HepG2 (cell line): ENCODE data around the gene COX4I2. TPM values are rescaled to one million over a fixed set of nuclear protein-coding genes. Genes with fewer than 3 reads are reported as not detected.
A peak's percentile ranks its signal among the peaks of the same experiment; 100 is the strongest.

Experiments used
- AKAP8 ChIP-seq: sonication (generic); formaldehyde crosslinking; IDR thresholded peaks from 2 replicates; pipeline ENCODE4 v1.5.1; 2020; ENCODE audit warnings: mild to moderate bottlenecking, missing genetic modification reagents
- ARNT ChIP-seq: fragments of 450-650 bp; IDR thresholded peaks from 2 replicates; pipeline ENCODE4 v1.6.1; 2017
- ATF7 ChIP-seq, 2 experiments: fragments of 450-650 bp in 1 of 2; sonication (generic) in 1 of 2; formaldehyde crosslinking in 1 of 2; IDR thresholded peaks; 2 replicates each; pipeline versions ENCODE4 v1.4.0 to v1.6.1; 2016 to 2020; ENCODE audit warnings: antibody characterized with exemption in 1 of 2, mild to moderate bottlenecking in 1 of 2, missing genetic modification reagents in 1 of 2
- BHLHE40 ChIP-seq: IDR thresholded peaks from 2 replicates; pipeline ENCODE4 v1.6.1; 2011; ENCODE audit warnings: low read length, improper control_type of control experiment
- CHCHD3 ChIP-seq: sonication (generic); formaldehyde crosslinking; IDR thresholded peaks from 2 replicates; pipeline ENCODE4 v1.8.0; 2022; ENCODE audit warnings: mild to moderate bottlenecking, missing genetic modification reagents, moderate library complexity
- CHD2 ChIP-seq: IDR thresholded peaks from 2 replicates; pipeline ENCODE4 v1.6.1; 2011; ENCODE audit warnings: low read depth, low read length, improper control_type of control experiment
- DNMT3B ChIP-seq: conservative IDR thresholded peaks from 2 replicates; pipeline ENCODE4 v1.6.1; 2016; ENCODE audit warnings: missing biosample characterization, control low read depth
- ESRRA ChIP-seq: sonication (generic); formaldehyde crosslinking; IDR thresholded peaks from 2 replicates; pipeline ENCODE4 v1.5.1; 2020; ENCODE audit warnings: mild to moderate bottlenecking, low read depth, missing genetic modification reagents
- FOXO1 ChIP-seq: sonication (generic); formaldehyde crosslinking; IDR thresholded peaks from 2 replicates; pipeline ENCODE4 v1.4.0; 2020; ENCODE audit warnings: missing genetic modification reagents
- GTF3A ChIP-seq: sonication (generic); formaldehyde crosslinking; conservative IDR thresholded peaks from 2 replicates; pipeline ENCODE4 v1.4.0; 2020; ENCODE audit warnings: mild to moderate bottlenecking, missing genetic modification reagents
- HES4 ChIP-seq: sonication (generic); formaldehyde crosslinking; IDR thresholded peaks from 2 replicates; pipeline ENCODE4 v1.9.0; 2021; ENCODE audit warnings: mild to moderate bottlenecking, missing genetic modification reagents, borderline replicate concordance
- ISL2 ChIP-seq: sonication (generic); formaldehyde crosslinking; IDR thresholded peaks from 2 replicates; pipeline ENCODE4 v1.5.0; 2020; ENCODE audit warnings: missing genetic modification reagents
- MYC ChIP-seq: sonication (generic); formaldehyde crosslinking; IDR thresholded peaks from 2 replicates; pipeline ENCODE4 v1.9.0; 2021; ENCODE audit warnings: missing genetic modification reagents, borderline replicate concordance
- POLR2AphosphoS5 ChIP-seq: IDR thresholded peaks from 2 replicates; pipeline ENCODE4 v1.6.1; 2012; ENCODE audit warnings: low read depth, low read length
- RFXAP ChIP-seq: sonication (generic); formaldehyde crosslinking; IDR thresholded peaks from 2 replicates; pipeline ENCODE4 v1.4.0; 2020; ENCODE audit warnings: missing genetic modification reagents, borderline replicate concordance
- RXRB ChIP-seq: IDR thresholded peaks from 2 replicates; pipeline ENCODE4 v1.6.1; 2016; ENCODE audit warnings: borderline replicate concordance, missing genetic modification reagents, missing compliant biosample characterization
- SMAD1 ChIP-seq: sonication (generic); formaldehyde crosslinking; IDR thresholded peaks from 2 replicates; pipeline ENCODE4 v1.4.0; 2020; ENCODE audit warnings: missing genetic modification reagents, low read depth, mild to moderate bottlenecking, borderline replicate concordance
- SPEN ChIP-seq: sonication (generic); formaldehyde crosslinking; IDR thresholded peaks from 2 replicates; pipeline ENCODE4 v1.5.1; 2020; ENCODE audit warnings: low read depth, mild to moderate bottlenecking, missing genetic modification reagents
- TEAD3 ChIP-seq: optimal IDR thresholded peaks from 2 replicates; pipeline ENCODE3; 2016; ENCODE audit warnings: borderline replicate concordance
- ZNF773 ChIP-seq: sonication (generic); formaldehyde crosslinking; IDR thresholded peaks from 2 replicates; pipeline ENCODE4 v1.4.0; 2020; ENCODE audit warnings: missing genetic modification reagents, borderline replicate concordance
- ZNF790 ChIP-seq: sonication (generic); formaldehyde crosslinking; IDR thresholded peaks from 2 replicates; pipeline ENCODE4 v1.8.0; 2022; ENCODE audit warnings: missing genetic modification reagents, mild to moderate bottlenecking, borderline replicate concordance
- polyA plus RNA-seq, 8 experiments: library from polyadenylated mRNA; depleted of rRNA in 3 of 8; stranded (reverse) in 7 of 8; unstranded in 1 of 8; fragments of >200 nt; fragmentation: Illumina TruSeq in 4 of 8; extraction: Trizol in 4 of 8; gene quantifications; 2 replicates each; pipeline versions ENCODE4 v1.2.1 to v1.2.3, GENCODE V29; 2011 to 2016; ENCODE audit warnings: low read depth in 4 of 8, missing spikeins in 1 of 8, mixed read lengths in 1 of 8; ENCODE audit not compliant: insufficient read depth in 1 of 8
- total RNA-seq, 5 experiments: library from RNA; depleted of rRNA; stranded (reverse); fragments of >200 nt; fragmentation: Illumina TruSeq; extraction: Trizol; gene quantifications; 2 replicates each; pipeline ENCODE4 v1.2.3, GENCODE V29; 2016; ENCODE audit warnings: low read depth in 1 of 5
- TF ChIP-seq, protein P1 (sequence below): IDR thresholded peaks from 2 replicates; pipeline ENCODE4 v1.6.1; 2016; ENCODE audit warnings: missing genetic modification reagents, missing compliant biosample characterization
- TF ChIP-seq, protein P2 (sequence below): sonication (generic); formaldehyde crosslinking; IDR thresholded peaks from 2 replicates; pipeline ENCODE4 v1.8.0; 2022; ENCODE audit warnings: mild to moderate bottlenecking, missing genetic modification reagents
- TF ChIP-seq, protein P3 (sequence below): sonication (generic); formaldehyde crosslinking; IDR thresholded peaks from 2 replicates; pipeline ENCODE4 v1.8.1; 2023; ENCODE audit warnings: missing genetic modification reagents, mild to moderate bottlenecking, borderline replicate concordance
- TF ChIP-seq, protein P4 (sequence below): sonication (generic); formaldehyde crosslinking; conservative IDR thresholded peaks from 2 replicates; pipeline ENCODE4 v1.8.1; 2023; ENCODE audit warnings: missing genetic modification reagents
- TF ChIP-seq, protein P5 (sequence below): sonication (generic); formaldehyde crosslinking; IDR thresholded peaks from 2 replicates; pipeline ENCODE4 v1.4.0; 2020; ENCODE audit warnings: mild to moderate bottlenecking, low read depth, missing genetic modification reagents

The COX4I2 gene
- total and polyA plus RNA-seq, 2 of the 13 experiments (the other 11 are each of a cell fraction or from before 2014, with no cell fraction given): 1.1 TPM; not detected in 1

DNA sequence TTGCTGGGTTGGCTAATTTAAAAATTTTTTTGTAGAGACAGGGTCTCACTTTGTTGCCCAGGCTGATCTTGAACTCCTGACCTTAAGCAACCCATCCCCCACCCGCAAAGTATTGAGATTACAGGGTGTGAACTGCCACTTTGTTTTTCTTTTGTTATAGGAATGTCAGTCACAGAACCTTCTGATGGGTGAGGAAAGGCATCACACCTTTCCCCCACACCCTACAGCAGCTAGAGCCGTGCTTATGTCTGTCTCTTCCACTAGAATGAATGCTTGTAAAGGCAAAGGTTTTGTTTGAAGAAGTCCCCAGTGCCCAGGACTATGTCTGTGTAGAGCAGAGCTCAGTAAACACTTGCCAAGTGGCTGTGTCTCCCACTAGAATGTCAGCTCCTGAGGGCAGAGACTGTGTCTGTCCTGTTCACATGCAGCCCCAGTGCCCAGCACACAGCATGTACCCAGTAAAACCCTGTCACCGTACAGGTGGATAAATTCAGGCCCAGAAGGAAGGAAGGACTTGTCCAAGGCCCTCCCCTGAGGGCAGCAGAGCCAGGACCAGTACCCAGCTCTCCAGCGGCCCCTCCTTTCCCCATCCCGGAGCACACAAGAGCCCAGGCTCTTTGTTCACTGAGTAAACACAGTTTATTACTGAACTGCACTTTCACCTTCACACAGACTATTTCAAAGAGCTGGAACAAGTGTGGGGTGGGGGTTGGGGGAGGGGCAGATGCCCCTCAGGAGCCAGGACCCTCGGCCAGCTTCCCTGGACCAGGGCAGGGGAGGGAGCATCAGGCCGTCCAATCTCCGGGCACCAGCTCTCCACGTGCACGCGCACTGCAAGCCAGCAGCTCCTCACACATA, 26.4 kb downstream of the COX4I2 start (continued):
- no peak for TF ChIP-seq ATF7 (IDR thresholded peaks at IDR 0.05)
- peak; percentile 80; the same call in 1 of the 2 replicates for TF ChIP-seq ATF7 (CRISPR knock-in tag; IDR thresholded peaks at IDR 0.05)
- peak; percentile 72 for TF ChIP-seq FOXO1 (CRISPR knock-in tag)
- TF ChIP-seq, protein P1, sequence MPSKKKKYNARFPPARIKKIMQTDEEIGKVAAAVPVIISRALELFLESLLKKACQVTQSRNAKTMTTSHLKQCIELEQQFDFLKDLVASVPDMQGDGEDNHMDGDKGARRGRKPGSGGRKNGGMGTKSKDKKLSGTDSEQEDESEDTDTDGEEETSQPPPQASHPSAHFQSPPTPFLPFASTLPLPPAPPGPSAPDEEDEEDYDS: peak; percentile 13; the same call in 1 of the 2 replicates
- TF ChIP-seq TEAD3 (CRISPR knock-in tag): peak; percentile 43
- TF ChIP-seq BHLHE40: peak; percentile 6; the same call in 1 of the 2 replicates
- TF ChIP-seq HES4 (CRISPR knock-in tag): no peak
- no peak for TF ChIP-seq CHCHD3 (CRISPR knock-in tag)
- TF ChIP-seq ESRRA (CRISPR knock-in tag): 0 out of 2 replicates have a peak, but pooled peaks have one; percentile 54
- TF ChIP-seq RXRB (CRISPR knock-in tag): peak; percentile 85
- no peak; the same call in 1 of the 2 replicates for TF ChIP-seq SMAD1 (CRISPR knock-in tag)
- TF ChIP-seq, protein P2, sequence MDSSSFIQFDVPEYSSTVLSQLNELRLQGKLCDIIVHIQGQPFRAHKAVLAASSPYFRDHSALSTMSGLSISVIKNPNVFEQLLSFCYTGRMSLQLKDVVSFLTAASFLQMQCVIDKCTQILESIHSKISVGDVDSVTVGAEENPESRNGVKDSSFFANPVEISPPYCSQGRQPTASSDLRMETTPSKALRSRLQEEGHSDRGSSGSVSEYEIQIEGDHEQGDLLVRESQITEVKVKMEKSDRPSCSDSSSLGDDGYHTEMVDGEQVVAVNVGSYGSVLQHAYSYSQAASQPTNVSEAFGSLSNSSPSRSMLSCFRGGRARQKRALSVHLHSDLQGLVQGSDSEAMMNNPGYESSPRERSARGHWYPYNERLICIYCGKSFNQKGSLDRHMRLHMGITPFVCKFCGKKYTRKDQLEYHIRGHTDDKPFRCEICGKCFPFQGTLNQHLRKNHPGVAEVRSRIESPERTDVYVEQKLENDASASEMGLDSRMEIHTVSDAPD (CRISPR knock-in tag): peak; percentile 95
- TF ChIP-seq, protein P3, sequence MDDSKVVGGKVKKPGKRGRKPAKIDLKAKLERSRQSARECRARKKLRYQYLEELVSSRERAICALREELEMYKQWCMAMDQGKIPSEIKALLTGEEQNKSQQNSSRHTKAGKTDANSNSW: no peak
- TF ChIP-seq DNMT3B (CRISPR knock-in tag): peak; percentile 82; the same call in 1 of the 2 replicates
- peak; percentile 28; the same call in 1 of the 2 replicates for TF ChIP-seq SPEN
- no peak for TF ChIP-seq CHD2
- TF ChIP-seq ARNT: no peak
- TF ChIP-seq, protein P4, sequence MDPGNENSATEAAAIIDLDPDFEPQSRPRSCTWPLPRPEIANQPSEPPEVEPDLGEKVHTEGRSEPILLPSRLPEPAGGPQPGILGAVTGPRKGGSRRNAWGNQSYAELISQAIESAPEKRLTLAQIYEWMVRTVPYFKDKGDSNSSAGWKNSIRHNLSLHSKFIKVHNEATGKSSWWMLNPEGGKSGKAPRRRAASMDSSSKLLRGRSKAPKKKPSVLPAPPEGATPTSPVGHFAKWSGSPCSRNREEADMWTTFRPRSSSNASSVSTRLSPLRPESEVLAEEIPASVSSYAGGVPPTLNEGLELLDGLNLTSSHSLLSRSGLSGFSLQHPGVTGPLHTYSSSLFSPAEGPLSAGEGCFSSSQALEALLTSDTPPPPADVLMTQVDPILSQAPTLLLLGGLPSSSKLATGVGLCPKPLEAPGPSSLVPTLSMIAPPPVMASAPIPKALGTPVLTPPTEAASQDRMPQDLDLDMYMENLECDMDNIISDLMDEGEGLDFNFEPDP (CRISPR knock-in tag): 0 out of 2 replicates have a peak, but pooled peaks have one; percentile 32
- no peak for TF ChIP-seq ZNF773 (CRISPR knock-in tag)
- TF ChIP-seq AKAP8 (CRISPR knock-in tag): peak; percentile 88
- no peak for TF ChIP-seq RFXAP (CRISPR knock-in tag)
- TF ChIP-seq ZNF790 (CRISPR knock-in tag): no peak
- peak; percentile 60 for TF ChIP-seq POLR2AphosphoS5
- 0 out of 2 replicates have a peak, but pooled peaks have one; percentile 10 for TF ChIP-seq GTF3A (CRISPR knock-in tag)
- peak; percentile 90 for TF ChIP-seq ISL2
- peak; percentile 74; the same call in 1 of the 2 replicates for TF ChIP-seq MYC (CRISPR knock-in tag)
- TF ChIP-seq, protein P5, sequence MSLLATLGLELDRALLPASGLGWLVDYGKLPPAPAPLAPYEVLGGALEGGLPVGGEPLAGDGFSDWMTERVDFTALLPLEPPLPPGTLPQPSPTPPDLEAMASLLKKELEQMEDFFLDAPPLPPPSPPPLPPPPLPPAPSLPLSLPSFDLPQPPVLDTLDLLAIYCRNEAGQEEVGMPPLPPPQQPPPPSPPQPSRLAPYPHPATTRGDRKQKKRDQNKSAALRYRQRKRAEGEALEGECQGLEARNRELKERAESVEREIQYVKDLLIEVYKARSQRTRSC (CRISPR knock-in tag): peak; percentile 55
